Measurements from ENCODE around the gene RIMKLB.

Gene RIMKLB

DNA sequence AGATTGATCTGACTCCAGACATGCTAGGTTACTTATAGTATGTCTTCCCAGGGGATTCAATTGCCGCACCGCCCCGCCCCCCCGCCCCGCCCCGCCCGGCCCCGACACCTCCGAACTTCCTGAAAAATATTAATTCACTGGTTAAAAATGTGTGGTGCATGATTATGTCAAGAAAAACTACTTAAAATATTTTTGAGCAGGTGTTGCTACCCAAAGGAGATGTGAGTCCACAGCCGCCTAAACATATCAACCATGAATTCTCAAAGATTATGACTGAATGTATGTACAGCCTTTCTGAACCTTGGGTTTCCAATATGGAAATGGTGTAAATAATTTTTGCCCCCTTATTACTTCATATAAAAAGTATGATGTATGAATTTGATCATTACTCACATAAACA, 2.7 kb upstream of the RIMKLB start:
- DNase-seq: no peak
- TF ChIP-seq, protein P1, sequence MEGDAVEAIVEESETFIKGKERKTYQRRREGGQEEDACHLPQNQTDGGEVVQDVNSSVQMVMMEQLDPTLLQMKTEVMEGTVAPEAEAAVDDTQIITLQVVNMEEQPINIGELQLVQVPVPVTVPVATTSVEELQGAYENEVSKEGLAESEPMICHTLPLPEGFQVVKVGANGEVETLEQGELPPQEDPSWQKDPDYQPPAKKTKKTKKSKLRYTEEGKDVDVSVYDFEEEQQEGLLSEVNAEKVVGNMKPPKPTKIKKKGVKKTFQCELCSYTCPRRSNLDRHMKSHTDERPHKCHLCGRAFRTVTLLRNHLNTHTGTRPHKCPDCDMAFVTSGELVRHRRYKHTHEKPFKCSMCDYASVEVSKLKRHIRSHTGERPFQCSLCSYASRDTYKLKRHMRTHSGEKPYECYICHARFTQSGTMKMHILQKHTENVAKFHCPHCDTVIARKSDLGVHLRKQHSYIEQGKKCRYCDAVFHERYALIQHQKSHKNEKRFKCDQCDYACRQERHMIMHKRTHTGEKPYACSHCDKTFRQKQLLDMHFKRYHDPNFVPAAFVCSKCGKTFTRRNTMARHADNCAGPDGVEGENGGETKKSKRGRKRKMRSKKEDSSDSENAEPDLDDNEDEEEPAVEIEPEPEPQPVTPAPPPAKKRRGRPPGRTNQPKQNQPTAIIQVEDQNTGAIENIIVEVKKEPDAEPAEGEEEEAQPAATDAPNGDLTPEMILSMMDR (IDR thresholded peaks at IDR 0.05): no peak
- Mint-ChIP-seq H3K27ac (no peak overlapping the region), H3K4me1 (peaks cover 55% of the 10 kb centered on the region), H3K27me3 (ENCODE audit: low read depth, poor library complexity) (no peaks in the 10 kb centered on the region), H3K36me3 (ENCODE audit: low read depth) (peaks cover under 1% of the 10 kb centered on the region), H3K9me3 (no peaks in the 10 kb centered on the region), H3K4me3 (no peak overlapping the region)

DNA sequence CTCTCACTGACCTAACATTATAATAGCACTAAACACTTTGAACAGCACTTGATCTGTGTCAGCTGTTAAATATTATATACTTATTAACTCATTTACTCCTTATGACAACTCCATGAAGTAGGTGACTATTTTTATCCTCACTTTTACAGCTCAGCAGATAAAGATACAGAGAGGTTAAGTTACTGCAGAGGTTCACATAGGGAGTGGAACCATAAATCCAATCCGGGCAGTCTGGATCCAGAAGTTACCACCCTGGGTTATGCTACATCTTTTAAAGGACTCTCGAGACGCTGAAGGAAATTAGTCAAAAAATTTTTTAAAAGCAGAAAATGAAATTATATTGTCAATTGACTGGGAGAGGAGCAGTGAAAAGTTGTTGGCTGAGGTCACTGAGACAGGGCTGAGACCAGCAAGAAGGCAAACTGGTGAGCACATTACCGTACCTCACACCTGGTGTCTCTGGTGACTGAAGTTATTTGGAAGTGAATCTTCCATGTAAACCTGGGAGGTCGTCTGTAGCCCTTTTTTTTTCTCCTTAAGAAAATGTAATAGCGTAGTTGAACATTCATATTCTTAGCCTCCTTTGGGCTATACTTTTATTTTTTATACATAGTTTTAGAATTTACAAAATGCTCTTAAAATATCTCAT, 1.2 kb upstream of the RIMKLB start:
- Mint-ChIP-seq H3K9me3 (no peaks in the 10 kb centered on the region), H3K27me3 (ENCODE audit: low read depth, poor library complexity) (no peaks in the 10 kb centered on the region), H3K36me3 (ENCODE audit: low read depth) (peaks cover 13% of the 10 kb centered on the region), H3K4me3 (peak overlapping the region; percentile 88), H3K4me1 (peaks cover 63% of the 10 kb centered on the region), H3K27ac (peak overlapping the region; percentile 83)
- no peak for DNase-seq
- TF ChIP-seq, protein P1 (IDR thresholded peaks at IDR 0.05): no peak

GRCh38 chr12:8697120-8697475, 693 bp upstream of the RIMKLB start:
- TF ChIP-seq, protein P1 (IDR thresholded peaks at IDR 0.05): no peak
- Mint-ChIP-seq H3K27ac (peak overlapping the region; percentile 83), H3K4me3 (peak overlapping the region; percentile 88), H3K4me1 (peaks cover 61% of the 10 kb centered on the region), H3K36me3 (ENCODE audit: low read depth) (peaks cover 13% of the 10 kb centered on the region), H3K27me3 (ENCODE audit: low read depth, poor library complexity) (no peaks in the 10 kb centered on the region), H3K9me3 (no peaks in the 10 kb centered on the region)
- no peak for DNase-seq

DNA sequence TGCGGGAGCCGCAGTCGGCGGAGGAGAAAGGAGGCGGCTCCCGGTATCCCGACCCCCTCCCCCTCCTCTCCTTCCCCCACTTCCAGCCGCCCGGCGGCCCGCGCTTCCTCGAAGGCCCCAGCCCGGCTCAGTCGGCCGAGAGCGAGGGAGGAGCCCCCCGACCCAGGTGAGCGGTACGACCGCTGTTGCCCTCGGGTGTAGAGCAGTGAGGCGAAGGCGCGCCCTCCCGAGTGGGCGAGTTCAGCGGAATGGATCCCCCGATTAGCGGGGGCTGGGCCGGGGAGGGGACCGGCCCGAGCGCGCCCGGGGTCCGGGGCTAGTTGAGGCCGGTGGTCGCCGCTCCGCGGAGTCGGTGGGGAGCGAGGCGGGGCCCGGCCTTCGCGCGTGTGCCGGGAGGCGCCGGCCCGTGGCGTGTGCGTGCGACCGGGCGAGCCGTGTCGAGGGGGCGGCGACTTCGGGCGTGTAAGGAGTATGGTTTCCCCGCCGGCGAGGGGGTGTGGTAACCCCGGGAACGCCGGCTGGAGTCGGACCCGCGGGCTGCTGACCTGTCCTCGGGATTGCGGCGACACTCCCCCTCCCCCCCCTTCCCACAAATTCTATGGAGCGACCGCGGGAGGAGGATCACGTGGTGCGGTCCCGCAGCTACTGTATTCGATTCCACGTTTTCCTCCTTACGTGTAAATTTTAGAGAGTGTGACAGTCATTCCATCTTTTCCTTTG, 501 bp downstream of the RIMKLB start:
- no peaks in the 10 kb centered on the region for H3K9me3 Mint-ChIP-seq
- TF ChIP-seq, protein P1 (IDR thresholded peaks at IDR 0.05): no peak
- peaks cover 54% of the 10 kb centered on the region for H3K4me1 Mint-ChIP-seq
- peak; percentile 76 for DNase-seq
- H3K27me3 Mint-ChIP-seq (ENCODE audit: low read depth, poor library complexity): no peaks in the 10 kb centered on the region
- H3K4me3 Mint-ChIP-seq: peak overlapping the region; percentile 88
- H3K36me3 Mint-ChIP-seq (ENCODE audit: low read depth): peaks cover 13% of the 10 kb centered on the region
- peak overlapping the region; percentile 99 for H3K27ac Mint-ChIP-seq

GRCh38 chr12:8698879-8699278, 1.1 kb downstream of the RIMKLB start:
- TF ChIP-seq, protein P1 (IDR thresholded peaks at IDR 0.05): no peak
- no peaks in the 10 kb centered on the region for H3K27me3 Mint-ChIP-seq (ENCODE audit: low read depth, poor library complexity)
- H3K27ac Mint-ChIP-seq: peak overlapping the region; percentile 42
- H3K4me3 Mint-ChIP-seq: peak overlapping the region; percentile 88
- H3K4me1 Mint-ChIP-seq: peaks cover 54% of the 10 kb centered on the region
- H3K9me3 Mint-ChIP-seq: no peaks in the 10 kb centered on the region
- H3K36me3 Mint-ChIP-seq (ENCODE audit: low read depth): peaks cover 13% of the 10 kb centered on the region
- no peak for DNase-seq

GRCh38 chr12:8699714-8700113, 1.9 kb downstream of the RIMKLB start:
- no peak for DNase-seq
- Mint-ChIP-seq H3K4me1 (peaks cover 54% of the 10 kb centered on the region), H3K27me3 (ENCODE audit: low read depth, poor library complexity) (no peaks in the 10 kb centered on the region), H3K4me3 (peak overlapping the region; percentile 88), H3K36me3 (ENCODE audit: low read depth) (peaks cover 13% of the 10 kb centered on the region), H3K9me3 (no peaks in the 10 kb centered on the region), H3K27ac (peak overlapping the region; percentile 93)
- TF ChIP-seq, protein P1 (IDR thresholded peaks at IDR 0.05): no peak

All from nephron progenitor cell (in vitro differentiated cells).